GM18508 (cell line): ENCODE measurements around the gene LUZP1.

ENCODE experiments used
- ATAC-seq: cut with Tn5 transposase; IDR thresholded peaks from one replicate; pipeline ENCODE4 v1.9.1; 2021; ENCODE audit warnings: moderate number of reproducible peaks; ENCODE audit not compliant: insufficient read depth, unreplicated experiment

LUZP1 gene

GRCh38 chr1:23097316-23097715 is 71.3 kb downstream of the LUZP1 start:
- no peak for ATAC-seq

DNA sequence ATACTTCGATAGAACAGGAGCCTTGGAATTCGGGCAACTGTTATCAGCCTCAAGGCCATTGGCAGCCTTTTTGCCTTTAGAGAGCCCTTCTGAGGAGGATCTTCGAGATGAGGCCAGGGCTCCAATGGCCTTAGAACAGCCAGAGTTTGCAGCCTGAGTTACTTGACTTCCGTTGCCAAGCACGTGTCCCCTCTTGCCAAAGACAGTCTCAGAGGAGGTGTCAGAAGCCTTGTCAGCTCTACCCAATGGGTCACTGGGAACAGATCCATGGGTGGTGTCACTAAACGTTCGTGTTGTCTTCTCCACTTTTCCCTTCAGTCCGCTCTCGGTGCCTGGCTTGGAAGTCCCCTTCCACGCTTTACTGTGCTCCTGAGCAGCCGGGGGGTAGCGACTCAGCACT is 76.2 kb downstream of the LUZP1 start:
- ATAC-seq, result no peak

DNA sequence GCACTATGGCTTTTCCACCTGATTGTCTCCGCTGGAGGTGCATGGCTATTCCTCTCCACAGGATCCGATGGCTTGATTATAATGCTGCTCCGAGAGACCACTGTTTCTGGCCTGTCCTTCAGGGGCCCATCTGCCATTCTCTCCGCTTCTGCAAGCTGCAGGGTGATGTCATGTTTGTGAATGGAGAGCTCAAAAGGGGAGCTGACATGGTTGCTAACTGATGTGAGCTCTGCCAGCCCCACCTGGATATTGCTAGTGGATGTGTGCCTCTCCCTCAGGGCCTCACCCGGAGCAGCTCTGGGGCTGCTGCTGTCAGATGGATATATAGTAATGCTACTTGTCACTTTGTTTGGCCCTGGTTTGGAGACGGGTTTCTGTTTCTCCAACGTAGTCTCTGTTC is 77.1 kb downstream of the LUZP1 start:
- no peak for ATAC-seq

- ATAC-seq, result no peak
Measured at GRCh38 chr1:23090056-23090455, 78.6 kb downstream of the LUZP1 start.

- ATAC-seq, result no peak
Measured at GRCh38 chr1:23088027-23088426, 80.6 kb downstream of the LUZP1 start.

DNA sequence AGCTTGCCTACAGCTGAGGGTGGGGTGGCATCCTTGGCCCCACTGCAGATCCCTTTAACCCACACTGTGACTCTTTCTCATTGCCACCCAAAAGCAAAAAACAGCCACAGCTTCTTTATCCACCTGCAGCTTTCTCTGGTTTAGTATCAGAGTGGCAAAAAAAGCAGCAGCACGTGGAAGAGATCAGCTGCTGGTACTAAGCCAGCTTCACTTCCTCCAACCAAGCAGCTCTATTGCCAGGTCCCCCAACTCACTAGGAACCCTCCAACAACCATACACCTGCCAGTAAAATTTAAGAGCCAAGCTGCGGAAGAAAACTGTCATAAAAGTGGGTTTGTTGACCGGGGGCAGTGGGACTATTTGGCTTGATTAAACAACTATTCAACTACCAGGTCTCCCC is 83.0 kb downstream of the LUZP1 start:
- no peak for ATAC-seq

- ATAC-seq, result no peak
Measured at GRCh38 chr1:23084880-23085279, 83.8 kb downstream of the LUZP1 start.

DNA sequence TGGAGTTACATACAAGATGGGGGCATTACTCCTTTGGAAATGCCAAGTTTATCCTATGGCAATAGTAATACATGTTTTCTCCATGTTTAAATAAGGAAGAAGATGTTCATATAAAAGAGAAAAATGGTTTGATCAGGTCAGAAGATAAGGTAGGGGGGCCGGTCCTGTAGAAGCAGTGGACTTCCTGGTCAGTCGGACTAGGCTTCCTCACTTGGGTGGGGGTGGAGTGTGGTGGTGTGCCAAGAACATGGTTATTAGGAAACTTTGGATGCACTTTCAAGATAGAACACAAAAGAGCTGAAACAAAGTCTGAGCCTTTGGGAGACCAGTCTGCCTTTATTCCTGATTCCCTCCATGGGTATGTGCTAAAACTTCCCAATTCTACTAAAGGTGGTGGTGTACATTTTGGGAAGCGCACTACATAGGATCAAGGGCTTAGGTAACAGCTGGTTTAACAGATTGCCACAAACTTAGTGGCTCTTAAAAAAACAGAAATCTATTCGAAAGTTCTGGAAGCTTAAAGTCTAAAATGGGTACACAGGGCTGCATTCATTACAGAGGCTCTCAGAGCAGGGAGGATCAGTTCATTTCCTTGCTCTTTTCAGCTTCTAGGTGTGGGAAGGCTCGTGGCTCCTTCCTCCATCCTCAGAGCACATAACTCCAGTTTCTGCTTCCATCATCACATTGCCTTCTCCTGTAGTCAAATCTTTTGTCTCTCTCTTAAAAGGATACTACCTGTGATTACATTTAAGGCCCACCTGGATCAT is 84.8 kb downstream of the LUZP1 start:
- ATAC-seq, result no peak

- no peak for ATAC-seq
Measured at GRCh38 chr1:23081376-23081775, 87.3 kb downstream of the LUZP1 start.

GRCh38 chr1:23080885-23081284 is 87.8 kb downstream of the LUZP1 start:
- ATAC-seq, result no peak

DNA sequence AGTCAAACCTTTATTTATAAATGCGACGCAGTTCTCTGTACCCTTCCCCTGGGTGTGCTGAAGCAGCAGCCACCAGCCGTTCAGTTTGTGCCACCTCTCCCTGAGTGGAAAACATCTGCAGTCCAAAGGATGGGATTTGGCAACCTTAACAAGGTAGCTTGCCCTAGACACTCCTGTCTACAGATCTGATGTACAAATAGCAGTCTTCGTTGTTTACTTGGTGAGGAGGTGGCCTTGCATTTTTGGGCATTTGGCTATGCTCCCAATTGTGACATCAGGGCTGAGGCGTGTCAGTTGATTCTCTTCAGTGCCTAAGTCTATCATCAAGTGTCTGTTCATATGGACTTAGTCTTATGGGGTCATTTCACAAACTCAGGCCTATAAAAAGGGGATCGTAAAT is 89.6 kb downstream of the LUZP1 start:
- no peak for ATAC-seq

DNA sequence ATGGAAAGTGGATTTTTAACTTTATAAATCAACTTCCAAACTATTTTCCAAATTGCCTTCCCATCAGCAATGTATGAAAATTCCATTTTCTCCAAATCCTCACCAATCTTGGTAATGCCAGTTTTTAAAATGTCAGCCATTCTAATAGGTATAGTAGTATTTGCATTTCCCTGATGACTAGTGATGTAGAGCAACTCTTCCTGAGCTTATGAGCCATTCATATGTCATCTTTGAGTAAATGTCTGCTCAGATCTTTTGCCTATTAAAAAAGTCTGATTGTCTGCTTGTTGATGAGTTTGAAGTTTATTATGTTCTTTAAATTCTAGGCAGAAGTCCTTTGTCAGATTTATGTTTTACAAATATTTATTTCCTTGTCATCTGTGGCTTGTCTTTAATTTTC is 94.6 kb downstream of the LUZP1 start:
- no peak for ATAC-seq

- ATAC-seq, result no peak
Measured at GRCh38 chr1:23069675-23070074, 99.0 kb downstream of the LUZP1 start.

DNA sequence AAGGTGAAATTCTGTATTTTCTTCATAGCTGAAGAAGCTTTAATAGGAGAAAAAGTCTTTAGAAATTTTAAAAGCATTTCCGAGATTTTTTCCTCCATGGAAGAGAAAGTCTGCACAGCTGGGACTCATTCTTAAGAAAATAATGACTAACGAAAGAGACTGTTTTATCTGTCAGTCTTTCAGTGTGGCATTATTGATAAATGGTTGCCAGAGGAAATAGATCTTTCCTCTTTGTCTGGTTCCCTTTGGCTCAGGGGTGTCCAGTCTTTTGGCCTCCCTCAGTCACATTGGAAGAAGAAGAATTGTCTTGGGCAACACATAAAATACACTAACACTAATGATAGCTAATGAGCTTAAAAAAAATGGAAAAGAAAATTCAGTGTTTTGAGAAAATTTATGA is 99.5 kb downstream of the LUZP1 start:
- ATAC-seq, result no peak

GRCh38 chr1:23066075-23066474 is 102.6 kb downstream of the LUZP1 start:
- no peak for ATAC-seq

GRCh38 chr1:23065385-23065784 is 103.3 kb downstream of the LUZP1 start:
- ATAC-seq, result no peak

- no peak for ATAC-seq
Measured at GRCh38 chr1:23062271-23062670, 106.4 kb downstream of the LUZP1 start.

DNA sequence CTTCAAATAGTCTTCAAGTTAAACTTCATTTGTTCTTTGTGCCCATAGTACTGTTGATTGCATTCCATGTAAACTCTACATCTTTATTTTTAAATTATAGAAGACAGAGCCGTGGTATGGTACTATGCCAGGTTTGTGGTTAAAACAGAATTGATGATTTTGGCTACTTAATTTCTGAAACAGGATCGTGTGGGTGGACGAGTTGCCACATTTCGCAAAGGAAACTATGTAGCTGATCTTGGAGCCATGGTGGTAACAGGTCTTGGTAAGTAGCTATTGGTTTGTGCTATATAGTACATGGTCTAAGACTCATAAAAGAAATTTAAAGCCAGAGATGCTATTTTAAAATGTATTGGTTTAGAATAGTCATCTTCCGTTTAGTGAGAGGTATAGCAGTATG is 111.4 kb downstream of the LUZP1 start:
- no peak for ATAC-seq

DNA sequence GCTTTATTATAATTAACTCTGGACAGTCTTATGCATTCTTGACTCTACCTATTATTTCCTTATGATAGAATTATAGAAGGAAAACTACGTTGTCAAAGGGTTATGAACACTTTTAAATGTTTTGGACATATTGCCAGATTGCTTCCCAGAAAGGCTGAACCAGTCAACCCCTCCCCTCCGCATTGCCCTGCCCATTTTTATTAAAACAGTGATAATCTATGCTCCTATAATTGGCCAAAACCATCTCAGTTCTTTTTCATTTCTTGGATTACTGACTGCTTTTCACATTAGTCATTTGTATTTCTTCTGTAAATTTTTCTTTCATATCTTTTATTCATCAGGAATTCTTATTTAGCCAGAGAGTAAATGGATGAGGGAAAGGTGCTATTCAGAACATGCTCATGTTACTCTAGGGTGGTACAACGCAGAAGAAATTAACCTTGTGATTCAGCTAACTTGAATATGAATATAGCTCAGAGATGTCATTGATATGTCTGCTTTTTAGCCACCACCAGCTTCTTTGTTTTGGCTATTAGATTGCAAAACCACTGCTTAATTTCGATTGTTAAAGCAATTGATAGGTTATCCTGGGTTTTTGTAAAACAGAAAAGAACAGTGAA is 117.3 kb downstream of the LUZP1 start:
- no peak for ATAC-seq

DNA sequence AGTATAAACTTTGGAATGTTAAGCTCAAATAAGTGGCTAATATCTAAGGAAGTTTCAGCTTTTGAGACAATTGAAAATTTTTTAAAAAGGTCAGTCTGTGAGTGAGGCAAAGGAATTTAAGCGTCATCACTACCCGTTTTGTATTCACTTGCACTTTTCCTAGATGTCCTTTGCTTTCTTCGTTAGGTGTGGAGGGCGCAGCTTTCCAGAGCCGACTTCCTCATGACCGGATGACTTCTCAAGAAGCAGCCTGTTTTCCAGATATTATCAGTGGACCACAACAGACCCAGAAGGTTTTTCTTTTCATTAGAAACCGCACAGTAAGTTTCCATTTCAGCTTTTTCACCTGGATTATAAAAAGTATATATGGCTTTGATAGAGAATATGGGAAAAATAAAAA is 118.5 kb downstream of the LUZP1 start:
- ATAC-seq, result no peak

DNA sequence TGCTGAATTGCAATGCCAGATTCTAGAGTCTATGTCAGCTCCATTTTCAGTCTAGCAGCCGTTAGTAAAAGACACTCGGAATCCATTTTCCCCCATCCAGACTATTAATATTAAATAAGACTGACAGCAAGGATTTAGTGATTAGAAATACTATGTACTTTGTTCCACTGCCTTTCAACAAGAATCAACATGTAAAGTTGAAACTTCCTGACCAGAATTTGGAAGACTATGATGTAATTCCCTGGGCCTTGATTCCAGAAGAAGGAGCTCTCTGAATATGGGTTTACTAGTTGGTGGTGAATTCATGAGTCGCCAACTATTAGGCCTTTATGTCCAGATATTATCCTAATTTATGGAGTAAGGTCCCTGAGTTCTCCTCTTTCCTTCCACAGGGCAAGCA is 124.6 kb downstream of the LUZP1 start:
- no peak for ATAC-seq

- no peak for ATAC-seq
Measured at GRCh38 chr1:23040509-23040908, 128.1 kb downstream of the LUZP1 start.
